ENCODE data around the gene LRRC39. TPM values are rescaled to one million over a fixed set of nuclear protein-coding genes. Genes with fewer than 3 reads are reported as not detected.

The LRRC39 gene
- total RNA-seq, 2 donors from 2014 or later = 61.2 to 102 TPM

Other genes with a start within 250 kb of the LRRC39 start
- 1 to 10 TPM; 9.6 to 9.7 TPM for gene SLC35A3, start 208.3 kb downstream of the LRRC39 start, total RNA-seq
- gene SASS6, start 45.3 kb downstream of the LRRC39 start, total RNA-seq = 1 to 10 TPM; 1.3 to 2.2 TPM
- 10 to 100 TPM in 1 of 2 donors, 1 to 10 TPM in 1; 6.9 to 10.3 TPM for gene TRMT13, start 45.1 kb downstream of the LRRC39 start, total RNA-seq
- gene DBT, start 71.6 kb upstream of the LRRC39 start, total RNA-seq = 10 to 100 TPM; 16.7 to 22.4 TPM
- 10 to 100 TPM; 30.3 to 31.8 TPM for gene RTCA, start 88.0 kb upstream of the LRRC39 start, total RNA-seq
- 1 to 10 TPM; 4.5 to 4.7 TPM for gene CDC14A, start 174.2 kb upstream of the LRRC39 start, total RNA-seq